Ishikawa (cell line): Measurements from ENCODE around the gene MGLL.

Experiments used
- CEBPB ChIP-seq: IDR thresholded peaks from 2 replicates; pipeline ENCODE4 v1.6.1; 2012
- CREB1 ChIP-seq: IDR thresholded peaks from 2 replicates; pipeline ENCODE4 v1.6.1; 2012; ENCODE audit warnings: low read depth
- EGR1 ChIP-seq: IDR thresholded peaks from 2 replicates; pipeline ENCODE4 v1.6.1; 2012
- EP300 ChIP-seq: IDR thresholded peaks from 2 replicates; pipeline ENCODE4 v1.6.1; 2012; ENCODE audit warnings: borderline replicate concordance
- FOXM1 ChIP-seq: IDR thresholded peaks from 2 replicates; pipeline ENCODE4 v1.6.1; 2012; ENCODE audit warnings: low read depth, borderline replicate concordance
- NFIC ChIP-seq: IDR thresholded peaks from 2 replicates; pipeline ENCODE4 v1.6.1; 2012
- RAD21 ChIP-seq: IDR thresholded peaks from 2 replicates; pipeline ENCODE4 v1.6.1; 2012; ENCODE audit warnings: low read depth
- TAF1 ChIP-seq: IDR thresholded peaks from 2 replicates; pipeline ENCODE4 v1.6.1; 2012; ENCODE audit warnings: low read depth, mild to moderate bottlenecking
- TCF12 ChIP-seq: IDR thresholded peaks from 2 replicates; pipeline ENCODE4 v1.6.1; 2012; ENCODE audit warnings: low read depth
- TEAD4 ChIP-seq: IDR thresholded peaks from 2 replicates; pipeline ENCODE4 v1.6.1; 2012
- YY1 ChIP-seq: IDR thresholded peaks from 2 replicates; pipeline ENCODE4 v1.6.1; 2012; ENCODE audit warnings: low read depth
- ZBTB7A ChIP-seq: IDR thresholded peaks from 2 replicates; pipeline ENCODE4 v1.6.1; 2012; ENCODE audit warnings: low read depth
- TF ChIP-seq, protein P1 (sequence below): IDR thresholded peaks from 2 replicates; pipeline ENCODE4 v1.6.1; 2012
- TF ChIP-seq, protein P2 (sequence below): IDR thresholded peaks from 2 replicates; pipeline ENCODE4 v1.6.1; 2012
- TF ChIP-seq, protein P3 (sequence below): IDR thresholded peaks from 2 replicates; pipeline ENCODE4 v1.6.1; 2012; ENCODE audit warnings: low read depth, mild to moderate bottlenecking

MGLL gene

DNA sequence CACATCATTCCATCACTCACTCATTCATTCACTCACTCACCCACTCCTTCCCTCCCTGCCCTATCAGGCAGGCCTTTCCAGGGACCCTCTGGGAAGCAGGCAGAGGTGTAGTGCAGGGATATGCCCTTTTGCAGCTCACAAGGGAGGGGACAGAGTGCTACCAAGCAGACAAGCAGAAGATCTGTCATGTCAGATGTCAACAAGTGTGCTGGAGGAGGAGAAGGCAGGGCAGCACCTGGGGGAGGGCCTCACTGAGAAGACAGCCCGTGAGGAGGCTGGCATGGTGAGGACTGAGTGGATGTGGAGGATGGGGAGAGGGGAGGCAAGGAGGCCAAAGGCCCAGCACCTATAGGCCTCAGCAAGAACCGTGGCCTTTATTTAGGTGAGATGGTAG, 134.3 kb downstream of the MGLL start:
- TF ChIP-seq TEAD4 (no peak), CREB1 (no peak), RAD21 (no peak), NFIC (no peak), CEBPB (no peak), YY1 (no peak), FOXM1 (no peak), EP300 (no peak), TAF1 (no peak), TCF12 (no peak), EGR1 (no peak), ZBTB7A (no peak)
- TF ChIP-seq, protein P1, sequence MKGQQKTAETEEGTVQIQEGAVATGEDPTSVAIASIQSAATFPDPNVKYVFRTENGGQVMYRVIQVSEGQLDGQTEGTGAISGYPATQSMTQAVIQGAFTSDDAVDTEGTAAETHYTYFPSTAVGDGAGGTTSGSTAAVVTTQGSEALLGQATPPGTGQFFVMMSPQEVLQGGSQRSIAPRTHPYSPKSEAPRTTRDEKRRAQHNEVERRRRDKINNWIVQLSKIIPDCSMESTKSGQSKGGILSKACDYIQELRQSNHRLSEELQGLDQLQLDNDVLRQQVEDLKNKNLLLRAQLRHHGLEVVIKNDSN = no peak
- TF ChIP-seq, protein P2, sequence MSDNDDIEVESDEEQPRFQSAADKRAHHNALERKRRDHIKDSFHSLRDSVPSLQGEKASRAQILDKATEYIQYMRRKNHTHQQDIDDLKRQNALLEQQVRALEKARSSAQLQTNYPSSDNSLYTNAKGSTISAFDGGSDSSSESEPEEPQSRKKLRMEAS = no peak
- TF ChIP-seq, protein P3, sequence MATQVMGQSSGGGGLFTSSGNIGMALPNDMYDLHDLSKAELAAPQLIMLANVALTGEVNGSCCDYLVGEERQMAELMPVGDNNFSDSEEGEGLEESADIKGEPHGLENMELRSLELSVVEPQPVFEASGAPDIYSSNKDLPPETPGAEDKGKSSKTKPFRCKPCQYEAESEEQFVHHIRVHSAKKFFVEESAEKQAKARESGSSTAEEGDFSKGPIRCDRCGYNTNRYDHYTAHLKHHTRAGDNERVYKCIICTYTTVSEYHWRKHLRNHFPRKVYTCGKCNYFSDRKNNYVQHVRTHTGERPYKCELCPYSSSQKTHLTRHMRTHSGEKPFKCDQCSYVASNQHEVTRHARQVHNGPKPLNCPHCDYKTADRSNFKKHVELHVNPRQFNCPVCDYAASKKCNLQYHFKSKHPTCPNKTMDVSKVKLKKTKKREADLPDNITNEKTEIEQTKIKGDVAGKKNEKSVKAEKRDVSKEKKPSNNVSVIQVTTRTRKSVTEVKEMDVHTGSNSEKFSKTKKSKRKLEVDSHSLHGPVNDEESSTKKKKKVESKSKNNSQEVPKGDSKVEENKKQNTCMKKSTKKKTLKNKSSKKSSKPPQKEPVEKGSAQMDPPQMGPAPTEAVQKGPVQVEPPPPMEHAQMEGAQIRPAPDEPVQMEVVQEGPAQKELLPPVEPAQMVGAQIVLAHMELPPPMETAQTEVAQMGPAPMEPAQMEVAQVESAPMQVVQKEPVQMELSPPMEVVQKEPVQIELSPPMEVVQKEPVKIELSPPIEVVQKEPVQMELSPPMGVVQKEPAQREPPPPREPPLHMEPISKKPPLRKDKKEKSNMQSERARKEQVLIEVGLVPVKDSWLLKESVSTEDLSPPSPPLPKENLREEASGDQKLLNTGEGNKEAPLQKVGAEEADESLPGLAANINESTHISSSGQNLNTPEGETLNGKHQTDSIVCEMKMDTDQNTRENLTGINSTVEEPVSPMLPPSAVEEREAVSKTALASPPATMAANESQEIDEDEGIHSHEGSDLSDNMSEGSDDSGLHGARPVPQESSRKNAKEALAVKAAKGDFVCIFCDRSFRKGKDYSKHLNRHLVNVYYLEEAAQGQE = no peak

DNA sequence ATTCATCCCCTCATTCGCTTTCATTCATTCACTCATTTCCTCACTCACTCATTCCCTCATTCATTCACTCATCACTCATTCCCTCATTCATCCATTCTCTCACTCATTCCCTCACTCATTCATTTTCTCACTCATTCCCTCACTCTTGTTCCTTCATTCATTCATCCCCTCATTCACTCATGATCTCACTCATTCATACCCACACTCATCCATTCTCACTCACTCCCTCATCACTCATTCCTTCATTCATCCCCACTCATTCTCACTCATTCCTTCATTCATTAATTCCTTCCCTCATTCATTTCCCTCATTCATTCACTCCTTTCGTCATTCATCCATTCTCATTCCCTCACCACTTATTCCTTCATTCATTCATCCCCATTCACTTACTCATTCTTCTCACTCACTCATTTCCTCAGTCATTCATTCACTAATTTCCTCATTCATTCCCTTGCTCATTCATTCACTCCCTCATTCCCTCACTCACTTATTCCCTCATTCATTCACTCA, 135.0 kb downstream of the MGLL start:
- no peak for TF ChIP-seq ZBTB7A
- TF ChIP-seq, protein P3 = no peak
- TF ChIP-seq NFIC = no peak
- no peak for TF ChIP-seq TEAD4
- TF ChIP-seq CEBPB = no peak
- TF ChIP-seq CREB1 = no peak
- TF ChIP-seq YY1 = no peak
- TF ChIP-seq, protein P1 = no peak
- no peak for TF ChIP-seq EGR1
- TF ChIP-seq EP300 = no peak
- TF ChIP-seq TAF1 = no peak

DNA sequence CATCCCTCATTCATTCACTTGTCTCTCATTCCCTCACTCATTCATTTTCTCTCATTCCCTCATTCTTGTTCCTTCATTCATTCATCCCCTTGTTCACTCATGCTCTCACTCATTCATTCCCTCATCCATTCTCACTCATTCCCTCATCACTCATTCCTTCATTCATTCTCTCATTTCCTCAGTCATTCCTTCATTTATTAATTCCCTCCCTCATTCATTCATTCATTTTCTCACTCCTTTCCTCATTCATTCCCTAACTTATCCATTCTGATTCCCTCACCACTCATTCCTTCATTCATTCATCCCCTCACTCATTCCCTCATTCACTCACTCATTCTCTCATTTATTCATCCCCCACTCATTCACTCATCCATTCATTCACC, 135.8 kb downstream of the MGLL start:
- TF ChIP-seq TAF1 (no peak), TCF12 (no peak), RAD21 (no peak), CREB1 (no peak), NFIC (no peak), EGR1 (no peak), EP300 (no peak), YY1 (no peak), FOXM1 (no peak), TEAD4 (no peak), CEBPB (no peak), ZBTB7A (no peak)
- TF ChIP-seq, protein P1 = no peak
- TF ChIP-seq, protein P2 = no peak
- TF ChIP-seq, protein P3 = no peak
